AG09309 (cell line): ENCODE measurements around the gene DFFA.
"Not testable (repeated sequence)": the region's sequence is repeated elsewhere in the genome, so short reads cannot be mapped to it uniquely, and the experiment has no call there.

Experiments used
- DNase-seq: peaks from one replicate; pipeline ENCODE4 v3.0.0-alpha.2; 2010; ENCODE audit warnings: low read depth
- H3K4me3 ChIP-seq: 2 replicates; pipeline ENCODE4 v1.5.1; 2011; ENCODE audit warnings: mild to moderate bottlenecking, low read depth, low read length, moderate library complexity; ENCODE audit not compliant: control insufficient read depth
- TF ChIP-seq, protein P1 (sequence below): IDR thresholded peaks from 2 replicates; pipeline ENCODE4 v1.5.1; 2011; ENCODE audit warnings: mild to moderate bottlenecking, low read depth, low read length, inconsistent platforms; ENCODE audit not compliant: insufficient read depth, control insufficient read depth; ENCODE audit errors: missing control alignments

Gene DFFA

DNA sequence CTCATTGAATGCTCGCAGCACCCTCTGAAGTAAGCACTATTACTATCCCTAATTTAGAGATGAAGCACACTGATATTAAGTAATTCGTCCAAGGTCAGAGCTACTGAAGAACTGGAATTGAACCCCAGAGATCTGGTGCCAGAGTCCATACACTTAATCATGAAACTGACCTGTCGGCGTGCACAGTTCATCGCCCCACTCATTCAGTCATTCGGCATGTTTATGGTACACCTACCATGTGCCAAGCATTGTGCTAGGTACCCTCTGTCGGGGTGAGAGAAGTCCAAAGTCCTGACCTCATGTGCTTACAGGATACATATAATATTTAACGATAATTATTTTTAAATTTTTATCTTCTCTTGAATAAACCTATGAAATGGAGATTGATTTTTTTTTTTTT lies 47.7 kb downstream of the DFFA start:
- no peak overlapping the region for H3K4me3 ChIP-seq
- TF ChIP-seq, protein P1, sequence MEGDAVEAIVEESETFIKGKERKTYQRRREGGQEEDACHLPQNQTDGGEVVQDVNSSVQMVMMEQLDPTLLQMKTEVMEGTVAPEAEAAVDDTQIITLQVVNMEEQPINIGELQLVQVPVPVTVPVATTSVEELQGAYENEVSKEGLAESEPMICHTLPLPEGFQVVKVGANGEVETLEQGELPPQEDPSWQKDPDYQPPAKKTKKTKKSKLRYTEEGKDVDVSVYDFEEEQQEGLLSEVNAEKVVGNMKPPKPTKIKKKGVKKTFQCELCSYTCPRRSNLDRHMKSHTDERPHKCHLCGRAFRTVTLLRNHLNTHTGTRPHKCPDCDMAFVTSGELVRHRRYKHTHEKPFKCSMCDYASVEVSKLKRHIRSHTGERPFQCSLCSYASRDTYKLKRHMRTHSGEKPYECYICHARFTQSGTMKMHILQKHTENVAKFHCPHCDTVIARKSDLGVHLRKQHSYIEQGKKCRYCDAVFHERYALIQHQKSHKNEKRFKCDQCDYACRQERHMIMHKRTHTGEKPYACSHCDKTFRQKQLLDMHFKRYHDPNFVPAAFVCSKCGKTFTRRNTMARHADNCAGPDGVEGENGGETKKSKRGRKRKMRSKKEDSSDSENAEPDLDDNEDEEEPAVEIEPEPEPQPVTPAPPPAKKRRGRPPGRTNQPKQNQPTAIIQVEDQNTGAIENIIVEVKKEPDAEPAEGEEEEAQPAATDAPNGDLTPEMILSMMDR, result no peak
- DNase-seq, result no peak

DNA sequence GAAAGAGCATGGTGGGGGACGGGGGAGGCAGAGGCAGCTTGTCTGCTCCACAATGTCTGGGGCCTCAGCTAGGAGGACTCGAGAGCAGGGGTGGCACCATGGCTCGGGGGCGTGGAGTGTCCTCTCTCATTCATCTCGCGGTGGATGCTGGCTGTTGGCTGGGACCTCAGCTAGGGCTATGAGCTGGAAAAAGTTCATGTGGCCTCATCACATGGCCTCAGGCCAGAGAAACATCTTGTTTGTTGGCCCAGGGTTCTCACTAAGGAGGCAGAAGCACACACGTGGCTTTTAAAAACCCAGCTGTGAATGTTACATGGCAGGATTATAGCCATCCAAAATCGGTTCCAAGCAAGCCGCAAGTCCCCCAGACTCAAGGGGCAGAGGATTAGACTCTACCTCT lies 48.3 kb downstream of the DFFA start:
- no peak for DNase-seq
- TF ChIP-seq, protein P1, result no peak
- H3K4me3 ChIP-seq, result no peak overlapping the region

DNA sequence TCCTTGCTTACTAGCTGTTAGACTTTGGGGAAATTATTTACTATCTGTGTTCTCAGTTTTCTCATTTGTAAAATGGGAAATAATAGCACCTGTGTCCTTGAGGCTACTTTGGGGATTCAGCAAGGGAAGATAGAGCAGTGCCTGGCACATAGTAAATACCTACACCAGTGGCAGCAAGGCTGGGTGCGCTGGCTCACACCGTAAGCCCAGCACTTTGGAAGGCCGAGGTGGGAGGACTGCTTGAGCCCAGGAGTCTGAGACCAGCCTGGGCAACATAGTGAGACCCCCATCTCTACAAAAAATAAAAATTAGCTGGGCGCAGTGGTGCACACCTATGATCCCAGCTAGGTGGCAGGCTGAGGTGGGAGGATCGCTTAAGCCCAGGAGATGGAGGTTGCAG lies 50.7 kb downstream of the DFFA start:
- no peak overlapping the region for H3K4me3 ChIP-seq
- TF ChIP-seq, protein P1, result no peak
- no peak for DNase-seq

DNA sequence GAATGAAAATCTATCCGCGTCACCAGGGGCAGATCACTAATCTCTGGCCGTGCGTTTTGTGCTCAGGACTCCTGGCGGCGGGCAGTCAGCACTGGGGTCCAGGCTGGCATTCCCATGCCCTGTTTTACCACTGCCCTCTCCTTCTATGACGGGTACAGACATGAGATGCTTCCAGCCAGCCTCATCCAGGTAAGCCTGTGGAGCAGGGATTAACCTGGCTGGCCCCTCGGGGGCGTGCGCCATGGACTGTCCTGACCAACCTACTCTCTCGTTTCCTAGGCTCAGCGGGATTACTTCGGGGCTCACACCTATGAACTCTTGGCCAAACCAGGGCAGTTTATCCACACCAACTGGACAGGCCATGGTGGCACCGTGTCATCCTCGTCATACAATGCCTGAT lies 53.0 kb downstream of the DFFA start:
- no peak overlapping the region for H3K4me3 ChIP-seq
- DNase-seq, result no peak
- TF ChIP-seq, protein P1, result no peak

DNA sequence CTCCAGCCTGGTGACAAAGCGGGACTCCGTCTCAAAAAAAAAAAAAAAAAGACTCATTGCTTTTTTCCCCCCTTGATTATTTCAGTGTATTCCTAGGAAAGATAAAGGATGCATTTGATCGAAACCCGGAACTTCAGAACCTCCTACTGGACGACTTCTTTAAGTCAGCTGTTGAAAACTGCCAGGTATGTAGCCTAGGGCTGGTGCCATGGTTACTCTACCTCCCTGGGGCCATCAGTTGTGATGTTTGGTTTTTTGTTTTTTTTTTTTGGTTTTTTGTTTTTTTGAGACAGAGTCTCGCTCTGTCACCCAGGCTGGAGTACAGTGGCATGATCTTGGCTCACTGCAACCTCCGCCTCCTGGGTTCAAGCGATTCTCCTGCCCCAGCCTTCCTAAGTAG lies 53.6 kb downstream of the DFFA start:
- H3K4me3 ChIP-seq, DNase-seq: not testable (repeated sequence)

DNA sequence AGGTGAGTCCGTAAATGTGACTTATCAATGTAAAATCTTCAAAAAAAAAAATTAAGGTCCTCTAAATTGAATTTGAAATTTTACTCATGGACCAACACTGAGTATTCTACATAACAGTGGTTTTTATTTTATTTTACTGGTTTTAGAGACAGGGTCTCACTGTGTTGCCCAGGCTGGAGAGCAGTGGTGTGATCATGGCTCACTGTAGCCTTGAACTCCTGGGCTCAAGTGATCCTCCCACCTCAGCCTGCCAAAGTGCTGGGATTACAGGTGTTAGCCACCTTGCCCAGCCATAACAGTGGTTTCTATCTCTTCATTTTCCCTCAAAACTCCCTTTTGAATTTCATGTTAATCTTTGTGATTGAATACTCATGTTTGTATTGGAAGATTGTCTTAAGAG lies 56.4 kb downstream of the DFFA start:
- not testable (repeated sequence) for DNase-seq, H3K4me3 ChIP-seq

DNA sequence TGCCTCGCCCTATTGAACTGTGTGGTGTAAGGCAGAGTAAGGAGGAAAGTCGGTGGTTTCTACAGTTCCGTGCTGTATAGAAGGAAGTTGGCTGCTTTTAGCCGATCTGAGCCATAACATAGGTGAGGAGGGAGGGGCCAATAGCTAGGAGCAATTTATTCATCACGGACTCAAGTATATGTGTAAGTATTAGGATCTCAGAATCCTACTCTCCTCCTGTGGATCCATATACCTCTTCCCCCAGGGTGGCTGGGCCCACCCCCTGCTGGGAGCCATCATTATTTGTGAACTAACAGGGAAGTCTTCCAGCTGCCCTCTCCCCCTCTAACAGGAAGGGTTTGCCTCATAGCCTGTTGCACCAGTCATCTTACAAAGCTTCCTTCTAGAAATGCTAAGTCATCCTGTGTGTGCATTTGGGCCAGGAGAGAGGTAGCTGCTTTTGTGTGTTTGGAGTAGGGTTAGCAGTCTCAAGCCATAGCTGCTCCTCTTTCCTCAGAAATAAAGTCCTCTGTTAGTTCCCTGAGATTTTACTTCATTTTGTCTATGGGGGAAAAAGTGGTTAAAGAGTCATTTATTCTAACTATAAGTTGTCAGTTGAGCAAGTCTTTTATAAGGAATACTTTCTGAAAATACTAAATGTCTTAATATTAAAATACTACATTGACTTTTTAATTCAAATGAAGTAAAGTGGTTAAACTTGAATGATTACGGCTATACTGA lies 57.0 kb downstream of the DFFA start:
- TF ChIP-seq, protein P1, result no peak
- no peak overlapping the region for H3K4me3 ChIP-seq
- peak; percentile 79 for DNase-seq

DNA sequence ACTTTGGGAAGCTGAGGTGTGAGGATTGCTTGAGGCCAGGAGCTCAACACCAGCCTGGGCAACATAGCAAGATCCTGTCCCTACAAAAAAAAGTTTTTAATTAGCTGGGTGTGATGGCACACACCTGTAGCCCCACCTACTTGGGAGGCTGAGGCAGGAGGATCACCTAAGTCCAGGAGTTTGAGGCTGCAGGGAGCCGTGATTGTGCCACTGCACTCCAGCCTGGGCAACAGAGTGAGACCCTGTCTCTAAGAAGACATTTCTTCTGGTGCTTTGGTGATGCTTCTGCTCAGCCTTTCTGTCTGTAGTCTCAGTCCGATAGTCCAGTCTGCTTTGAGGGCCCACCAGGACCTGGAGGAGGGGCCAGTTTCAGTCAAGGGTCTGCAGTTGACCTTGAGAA lies 65.1 kb downstream of the DFFA start:
- TF ChIP-seq, protein P1, result no peak
- DNase-seq, result no peak
- no peak overlapping the region for H3K4me3 ChIP-seq
